Sciatic nerve (tissue), 2 donors: ENCODE data around the gene EEF2KMT. TPM values are rescaled to one million over a fixed set of nuclear protein-coding genes. Genes with fewer than 3 reads are reported as not detected.
"Not testable (repeated sequence)": the region's sequence is repeated elsewhere in the genome, so short reads cannot be mapped to it uniquely, and the experiment has no call there.

ENCODE experiments used
- ATAC-seq: fragments of 200-7000 bp; cut with Tn5 transposase; one replicate; pipeline ENCODE4 v1.9.1; 2020; ENCODE audit warnings: mild to moderate bottlenecking, moderate library complexity
- DNase-seq: peaks from one replicate; pipeline ENCODE4 v3.0.0-alpha.2; 2020; ENCODE audit warnings: low spot score
- intact Hi-C: fragments of 100-400 bp; cut with DNase I; formaldehyde crosslinking; loops from one replicate; pipeline ENCODE4 v1.14.2; 2022
- total RNA-seq: library from RNA; stranded (reverse); fragmentation: NEBNext Ultra II Directional; extraction: Animal tissue kit (Norgen Biotek cat#: 25700); gene quantifications from one replicate; pipeline ENCODE4 v1.2.1, GENCODE V29; 2021
- donor health status: DM: no; HTN: no; CAD: no.
- donor health status: DM: no; HTN: no; CAD: no.

EEF2KMT gene
- total RNA-seq, 1 donor from 2014 or later, result 7.8 TPM

DNA sequence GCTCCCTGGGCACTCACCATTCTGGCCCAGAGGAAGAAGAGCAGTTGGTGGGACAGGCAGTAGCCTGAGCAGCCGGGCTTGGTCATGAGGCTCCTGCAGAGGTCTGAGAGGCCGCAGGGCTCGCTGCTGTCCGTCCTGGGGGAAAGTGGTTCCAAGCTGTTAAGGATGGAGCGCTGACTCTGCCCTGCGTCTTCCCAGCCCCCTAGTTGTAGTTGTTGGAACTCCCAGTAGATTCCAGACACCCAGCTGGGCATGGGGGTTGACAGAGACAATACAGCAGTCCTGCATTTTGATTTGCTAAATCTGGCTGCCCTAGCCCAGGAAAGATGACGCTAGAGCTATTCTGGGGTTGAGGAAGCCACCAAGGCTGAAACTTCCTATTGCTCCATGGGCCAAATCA lies 39.1 kb downstream of the EEF2KMT start:
- DNase-seq, result no peak
- intact Hi-C loops, result no loop called here
- ATAC-seq, result peak; percentile 10

DNA sequence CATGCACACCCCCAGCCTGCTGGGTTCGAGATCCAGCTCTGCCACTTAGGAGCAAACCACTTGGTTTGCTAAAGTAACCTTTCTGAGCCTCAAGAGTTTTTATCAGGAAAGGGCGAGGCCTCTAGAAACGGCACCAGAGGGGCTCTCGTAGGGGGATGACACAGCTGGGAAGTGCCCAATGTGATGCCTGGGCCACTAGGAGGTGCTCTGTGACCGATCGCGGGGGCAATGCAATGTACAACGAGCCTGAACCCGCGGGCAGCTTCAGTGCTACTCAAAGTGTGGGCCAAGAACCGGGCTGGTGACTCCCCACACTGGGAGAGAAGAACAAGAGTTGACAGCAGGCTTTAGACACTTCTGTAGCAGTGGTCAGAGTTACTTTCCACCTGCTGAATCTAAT lies 41.2 kb downstream of the EEF2KMT start:
- intact Hi-C loops, result no loop called here
- DNase-seq, result no peak
- no peak for ATAC-seq

DNA sequence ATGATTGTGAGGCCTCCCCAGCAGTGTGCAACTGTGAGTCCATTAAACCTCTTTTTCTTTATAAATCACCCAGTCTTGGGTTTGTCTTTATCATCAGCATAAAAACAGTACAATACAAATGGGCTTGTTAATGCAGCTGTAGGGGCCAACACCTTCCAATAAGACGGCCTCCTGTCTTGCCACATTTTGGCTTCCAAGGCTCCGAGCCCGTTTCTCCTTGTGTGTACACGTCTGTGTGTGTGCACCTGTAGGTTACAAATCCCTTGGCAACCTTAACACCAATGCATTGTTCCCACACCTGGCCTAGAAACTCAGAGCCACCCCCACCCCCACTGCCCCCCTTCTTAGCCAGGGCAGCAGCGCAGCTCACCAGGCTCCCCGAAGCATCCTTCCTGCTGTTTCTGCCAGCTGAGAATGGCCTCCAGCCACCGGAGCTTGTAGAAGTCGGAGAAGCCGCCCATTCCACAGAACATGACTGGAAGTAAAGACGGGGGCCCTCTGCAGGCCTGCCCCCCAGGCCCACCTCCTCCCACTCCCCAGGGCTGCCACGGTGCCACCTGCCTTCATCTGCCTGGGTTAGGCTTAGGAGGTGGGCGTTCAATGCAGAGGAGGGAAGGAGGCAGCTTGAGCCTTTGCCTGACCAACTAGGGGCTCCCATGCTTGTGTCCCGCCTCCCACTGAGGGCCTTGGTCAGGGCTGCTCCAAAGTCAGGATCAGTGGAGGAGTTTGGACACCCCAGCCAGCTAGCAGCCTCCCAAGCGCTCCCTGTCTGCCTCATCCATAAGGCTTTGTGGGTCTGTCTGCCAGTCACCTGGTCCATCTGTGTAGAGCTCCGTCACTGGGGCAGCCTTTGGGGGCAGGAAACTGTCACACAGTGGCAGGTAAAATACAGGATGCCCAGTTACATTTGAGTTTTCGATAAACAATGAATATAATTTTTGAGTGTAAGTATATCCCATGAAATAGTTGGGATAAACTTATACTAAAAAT lies 42.4 kb downstream of the EEF2KMT start:
- ATAC-seq, result no peak
- intact Hi-C loops, result no loop called here
- no peak for DNase-seq

DNA sequence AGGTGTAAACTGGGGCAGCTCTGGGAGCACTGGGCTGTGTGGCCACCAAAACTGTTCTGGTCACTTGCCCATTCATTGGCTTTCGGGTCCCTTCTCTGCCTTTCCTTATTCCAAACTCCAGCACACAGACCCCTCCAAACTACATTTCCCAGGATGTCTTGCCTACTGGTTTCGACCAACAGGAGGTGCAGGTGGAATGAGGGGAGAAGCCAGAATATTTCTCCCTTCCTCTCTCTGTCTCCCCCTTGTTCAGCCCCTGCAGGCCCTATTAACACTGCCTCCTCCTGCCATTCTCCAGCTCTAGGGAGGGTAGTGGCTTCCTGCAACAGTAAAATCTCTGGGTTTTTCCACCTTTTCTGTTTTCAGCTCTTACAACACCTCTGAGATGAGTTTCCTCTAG lies 50.7 kb downstream of the EEF2KMT start:
- intact Hi-C loops, result no loop called here
- ATAC-seq, result no peak
- DNase-seq, result no peak

DNA sequence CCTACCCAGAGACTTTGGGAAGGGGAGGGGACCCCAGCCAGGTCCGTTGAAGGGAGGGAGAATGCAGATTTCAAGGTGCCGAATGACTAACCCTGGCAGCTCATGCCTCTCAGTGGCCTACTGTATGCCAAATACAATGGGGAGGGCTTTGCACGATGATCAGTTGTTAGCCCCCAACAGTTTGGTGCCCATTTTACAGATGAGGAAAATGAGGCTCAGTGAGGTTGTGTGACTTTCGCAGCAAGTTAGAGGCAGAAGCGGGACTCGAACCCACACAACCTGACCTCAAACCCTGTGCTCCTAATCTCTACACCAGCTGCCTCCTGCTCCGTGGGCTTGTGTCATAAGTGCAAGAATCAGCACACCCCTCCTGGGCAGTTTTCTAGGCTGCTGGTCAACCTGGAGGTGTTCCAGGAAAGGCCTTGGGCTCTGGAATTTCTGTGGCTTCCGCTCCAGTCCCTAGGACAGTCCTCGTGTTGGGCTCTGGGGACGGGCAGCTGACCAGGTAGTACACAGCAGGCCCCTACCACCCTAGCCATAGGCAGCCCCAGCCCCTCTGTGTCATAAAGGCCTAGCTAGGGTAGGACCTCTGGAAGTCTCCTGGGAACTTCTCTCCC lies 52.0 kb downstream of the EEF2KMT start:
- ATAC-seq (no peak), DNase-seq (no peak)
- intact Hi-C loops, result no loop called here

DNA sequence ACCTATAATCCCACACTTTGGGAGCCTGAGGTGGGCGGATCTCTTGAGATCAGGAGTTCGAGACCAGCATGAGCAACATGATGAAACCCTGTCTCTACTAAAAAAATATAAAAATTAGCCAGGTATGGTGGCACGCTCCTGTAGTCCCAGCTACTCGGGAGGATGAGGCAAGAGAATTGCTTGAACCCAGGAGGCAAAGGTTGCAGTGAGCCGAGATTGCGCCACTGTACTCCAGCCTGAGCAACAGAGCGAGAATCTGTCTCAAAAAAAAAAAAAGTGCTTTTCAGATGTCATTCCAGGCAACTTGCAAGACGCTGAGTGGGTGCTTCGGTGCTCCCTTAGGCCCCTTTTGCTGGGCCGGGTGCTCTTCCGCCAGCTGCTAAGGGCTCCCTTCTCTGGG lies 53.0 kb downstream of the EEF2KMT start:
- DNase-seq, ATAC-seq: not testable (repeated sequence)

DNA sequence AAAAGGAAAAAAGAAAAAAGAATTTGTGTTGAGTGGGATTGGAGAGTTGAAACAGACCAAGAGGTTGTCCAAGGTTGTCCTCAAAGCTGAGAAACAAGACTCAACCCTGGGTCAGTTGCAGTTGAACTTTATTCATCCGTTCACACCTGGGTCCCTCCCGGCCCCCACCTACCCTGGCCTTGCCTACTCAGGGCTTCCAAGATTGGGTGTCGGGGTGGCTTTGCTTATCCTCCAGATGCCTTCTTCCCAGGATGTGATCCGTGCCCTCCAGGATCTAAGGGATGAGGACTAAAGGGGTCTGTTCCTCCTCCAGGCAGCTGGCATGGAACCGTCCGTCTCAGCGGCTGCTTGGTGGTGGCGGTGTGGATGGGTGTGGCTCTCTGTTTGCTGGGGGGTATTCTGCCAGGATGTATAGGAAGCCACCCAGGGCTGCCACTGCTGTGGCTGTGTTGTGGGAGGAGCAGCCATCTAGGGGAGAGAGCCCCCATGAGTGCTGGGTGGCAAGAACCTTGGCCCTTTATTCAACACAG lies 53.5 kb downstream of the EEF2KMT start:
- intact Hi-C loops, result no loop called here
- ATAC-seq (no peak), DNase-seq (no peak)

More for the DNA sequence above, 53.0 kb downstream of the EEF2KMT start:
- intact Hi-C loops, result not testable (repeated sequence)

DNA sequence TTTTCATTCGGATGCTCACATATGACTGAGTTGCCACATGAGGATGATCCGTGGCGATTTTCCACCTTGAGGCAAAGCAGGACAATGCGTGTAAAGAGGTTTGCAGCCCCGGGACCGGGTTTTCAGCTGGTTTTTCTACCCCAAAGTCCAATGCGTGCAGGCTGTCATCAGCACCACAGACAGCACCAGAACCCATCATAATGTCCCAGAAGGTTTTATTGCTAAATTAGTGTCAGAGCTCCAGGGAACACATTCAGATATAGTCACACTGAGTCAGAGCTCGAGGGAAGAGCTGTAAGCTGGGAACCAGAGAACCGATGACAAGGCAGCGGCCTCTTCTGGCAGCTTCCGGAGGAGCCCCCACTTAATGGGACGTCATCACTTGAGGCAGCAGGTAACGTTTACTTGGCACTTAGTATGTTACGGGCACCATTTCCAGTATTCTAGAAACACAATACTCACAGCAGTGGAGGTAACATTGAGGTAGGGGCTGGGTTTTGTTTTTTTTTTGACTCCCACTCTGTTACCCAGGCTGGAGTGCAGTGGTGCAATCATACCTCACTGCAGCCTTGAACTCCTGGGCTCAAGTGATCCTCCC lies 54.9 kb downstream of the EEF2KMT start:
- DNase-seq, result no peak

DNA sequence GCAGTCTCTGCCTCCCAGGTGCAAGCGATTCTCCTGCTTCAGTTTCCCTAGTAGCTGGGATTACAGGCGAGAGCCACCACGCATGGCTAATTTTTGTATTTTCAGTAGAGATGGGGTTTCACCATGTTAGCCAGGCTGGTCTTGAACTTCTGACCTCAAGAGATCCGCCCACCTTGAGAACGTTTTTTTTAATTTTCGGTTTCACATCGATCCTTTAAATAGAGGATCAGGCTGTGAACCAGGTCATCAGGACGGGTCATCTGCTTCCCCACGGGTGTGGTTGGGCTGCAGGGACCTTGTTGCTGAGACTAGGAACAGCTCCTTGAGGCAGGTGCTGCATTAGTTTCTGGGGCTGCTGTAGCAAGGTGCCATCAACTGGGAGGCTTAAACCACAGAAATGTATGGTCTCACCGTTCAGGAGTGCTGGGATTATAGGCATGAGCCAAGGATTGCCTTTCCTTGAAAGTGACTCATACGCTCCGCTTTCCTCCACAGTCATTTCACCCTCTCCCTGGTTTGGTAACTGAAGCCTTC lies 55.9 kb downstream of the EEF2KMT start:
- DNase-seq, result no peak
- ATAC-seq, result no peak
- intact Hi-C loops, result no loop called here

More for the DNA sequence above, 54.9 kb downstream of the EEF2KMT start:
- intact Hi-C loops, result no loop called here
- ATAC-seq, result no peak

DNA sequence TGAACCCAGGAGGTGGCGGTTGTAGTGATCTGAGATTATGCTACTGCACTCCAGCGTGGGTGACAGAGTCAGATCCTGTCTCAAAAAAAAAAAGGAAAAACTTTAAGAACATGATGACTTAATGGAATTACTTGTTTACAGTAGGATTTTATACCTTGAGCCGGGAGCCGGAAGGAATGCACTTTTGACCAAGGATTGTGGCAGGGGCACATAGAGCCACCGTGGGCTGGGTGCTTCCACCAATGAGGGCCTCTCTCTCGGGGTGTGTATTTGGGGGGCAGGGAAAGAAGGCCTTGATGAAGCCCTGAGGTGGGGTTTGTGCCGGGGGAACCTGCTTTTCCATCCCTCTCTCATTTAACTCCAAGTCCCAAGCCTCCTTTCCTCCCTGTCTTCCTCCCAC lies 57.1 kb downstream of the EEF2KMT start:
- intact Hi-C loops, result no loop called here
- no peak for DNase-seq
- no peak for ATAC-seq

DNA sequence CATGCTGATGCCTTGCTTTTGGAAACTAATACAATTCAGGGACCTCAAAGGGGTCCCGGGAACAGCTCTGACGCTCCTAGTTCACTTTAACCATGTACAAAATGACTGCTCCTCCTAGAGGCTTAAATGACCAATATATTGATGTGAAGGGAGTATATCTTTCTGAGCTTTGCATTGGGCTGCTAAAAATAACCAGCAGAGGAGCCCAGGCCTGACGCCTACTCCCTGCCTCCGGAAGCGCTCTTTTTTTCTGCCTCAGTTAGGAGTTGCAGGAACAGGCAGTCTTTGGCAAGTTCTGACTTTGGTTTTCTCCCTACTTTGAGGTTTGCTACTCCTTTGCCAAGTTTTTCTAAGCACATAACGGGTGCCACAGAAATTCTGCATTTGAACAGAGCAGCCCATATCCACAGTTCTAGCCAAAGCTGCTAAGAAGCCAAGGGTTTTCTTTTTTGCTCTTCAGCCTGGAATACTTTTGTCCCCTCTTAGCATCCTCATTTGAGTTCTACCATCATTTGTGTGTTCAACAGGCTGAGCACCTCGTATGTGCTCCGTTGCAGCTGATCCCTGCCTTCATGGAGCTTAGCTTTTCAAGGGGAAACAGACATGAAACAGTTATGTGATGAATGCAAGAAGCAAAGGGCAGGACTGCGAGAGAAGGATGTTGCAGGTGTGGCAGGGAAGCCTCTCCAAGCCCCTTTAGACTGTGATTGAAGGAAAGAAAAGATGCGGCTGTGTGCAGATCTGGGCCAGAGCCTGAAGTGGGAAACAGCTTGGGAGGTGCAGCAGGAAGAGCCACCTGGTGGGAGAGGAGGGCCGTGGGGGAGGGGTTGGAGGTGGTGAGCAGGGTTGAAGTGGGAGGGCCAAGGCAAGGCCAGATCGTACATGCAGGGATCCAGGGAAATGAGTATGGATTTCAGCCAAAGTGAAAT lies 61.1 kb downstream of the EEF2KMT start:
- no peak for DNase-seq
- intact Hi-C loops, result no loop called here
- ATAC-seq, result no peak

DNA sequence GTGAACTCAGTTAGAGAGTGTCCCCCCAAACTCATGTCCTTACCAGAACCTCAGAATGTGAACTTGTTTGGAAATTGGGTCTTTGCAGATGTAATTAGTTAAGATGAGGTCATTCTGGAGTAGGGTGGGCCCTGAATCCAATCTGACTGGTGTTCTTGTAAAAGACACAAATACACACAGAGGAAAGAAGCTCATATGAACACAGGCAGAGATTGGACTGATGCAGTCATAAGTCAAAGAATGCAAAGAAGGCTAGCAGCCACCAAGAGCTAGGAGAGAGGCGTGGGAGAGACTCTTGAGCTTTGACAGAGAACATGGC lies 61.7 kb downstream of the EEF2KMT start:
- intact Hi-C loops, result no loop called here
- DNase-seq (no peak), ATAC-seq (no peak)

Other genes starting within 250 kb of the EEF2KMT start
- 85.1 TPM for gene PPL, start 160.6 kb downstream of the EEF2KMT start, total RNA-seq
- gene SEC14L5, start 139.5 kb downstream of the EEF2KMT start, total RNA-seq, result 43.1 TPM
- gene NAGPA, start 63.9 kb downstream of the EEF2KMT start, total RNA-seq, result 11.5 TPM
- 44.3 TPM for gene C16orf89, start 31.8 kb downstream of the EEF2KMT start, total RNA-seq
- gene ALG1, start 26.0 kb downstream of the EEF2KMT start, total RNA-seq, result 15.8 TPM